IMR-90 (cell line): ENCODE results near the gene ENPP6. TPM values are rescaled to one million over a fixed set of nuclear protein-coding genes. Genes with fewer than 3 reads are reported as not detected.

Source experiments
- ATAC-seq: fragments of 200-7000 bp; cut with Tn5 transposase; 2 replicates; pipeline ENCODE4 v1.9.1; 2020; ENCODE audit warnings: low read depth, mild to moderate bottlenecking, moderate library complexity
- BruUV-seq: library from RNA; stranded (reverse); fragments of 400-500 nt; replicated peaks from 2 replicates; lab custom pipeline; 2021; lab: Mats Ljungman, UMichigan
- CTCF ChIA-PET: fragments of 300-600 bp; formaldehyde crosslinking; extraction: SDS; loops from one replicate; lab custom pipeline; 2021; ENCODE audit warnings: antibody characterized with exemption; lab: Yijun Ruan, JAX
- POLR2A ChIA-PET: fragments of 300-600 bp; sonication (Branson Sonifier 250); formaldehyde crosslinking; loops from one replicate; lab custom pipeline; 2022; ENCODE audit warnings: antibody characterized with exemption; ENCODE audit not compliant: unreplicated experiment; lab: Charles Lee
- DNase-seq: peaks from one replicate; pipeline ENCODE4 v3.0.0; 2013
- H2AFZ ChIP-seq: replicated peaks from 2 replicates; pipeline ENCODE3; 2013; ENCODE audit warnings: low read length, mild to moderate bottlenecking; ENCODE audit not compliant: poor library complexity
- H2AK5ac ChIP-seq: 2 replicates; pipeline ENCODE4 v1.6.1; 2013; ENCODE audit warnings: low read depth, low read length, inconsistent platforms
- H2AK9ac ChIP-seq: replicated peaks from 2 replicates; pipeline ENCODE3; 2013; ENCODE audit warnings: mild to moderate bottlenecking, low read depth, low read length, moderate library complexity; ENCODE audit not compliant: poor library complexity
- H2BK120ac ChIP-seq: 2 replicates; pipeline ENCODE4 v1.6.1; 2013; ENCODE audit warnings: low read depth, low read length, inconsistent platforms
- H2BK15ac ChIP-seq: 3 replicates; pipeline ENCODE4 v1.6.1; 2013; ENCODE audit warnings: low read depth, low read length, inconsistent platforms
- H2BK20ac ChIP-seq: 2 replicates; pipeline ENCODE4 v1.6.1; 2013; ENCODE audit warnings: low read depth, mild to moderate bottlenecking, inconsistent platforms, low read length, moderate library complexity
- H2BK5ac ChIP-seq: 2 replicates; pipeline ENCODE4 v1.6.1; 2013; ENCODE audit warnings: mild to moderate bottlenecking, low read depth, low read length, inconsistent platforms; ENCODE audit not compliant: poor library complexity, severe bottlenecking
- H3K14ac ChIP-seq: replicated peaks from 2 replicates; pipeline ENCODE4 v1.6.1; 2013; ENCODE audit warnings: low read depth, low read length, inconsistent platforms
- H3K18ac ChIP-seq: 2 replicates; pipeline ENCODE4 v1.6.1; 2013; ENCODE audit warnings: low read depth, low read length, control low read depth
- H3K23ac ChIP-seq: 2 replicates; pipeline ENCODE4 v1.6.1; 2013; ENCODE audit warnings: low read depth, low read length, inconsistent platforms
- H3K27ac ChIP-seq: 2 replicates; pipeline ENCODE4 v1.5.1; 2013; ENCODE audit warnings: mild to moderate bottlenecking, control low read depth, low read length; ENCODE audit not compliant: insufficient read depth
- H3K27me3 ChIP-seq: 2 replicates; pipeline ENCODE4 v1.6.1; 2013; ENCODE audit warnings: low read length; ENCODE audit not compliant: control insufficient read depth, insufficient read depth
- H3K36me3 ChIP-seq: 2 replicates; pipeline ENCODE4 v1.6.1; 2013; ENCODE audit warnings: low read length, mixed read lengths; ENCODE audit not compliant: control insufficient read depth, insufficient read depth
- H3K4ac ChIP-seq: 2 replicates; pipeline ENCODE4 v1.6.1; 2013; ENCODE audit warnings: low read depth, low read length, inconsistent platforms
- H3K4me1 ChIP-seq: 2 replicates; pipeline ENCODE4 v1.6.1; 2013; ENCODE audit warnings: low read length, mixed read lengths; ENCODE audit not compliant: control insufficient read depth, insufficient read depth
- H3K4me2 ChIP-seq: 2 replicates; pipeline ENCODE4 v1.6.1; 2013; ENCODE audit warnings: low read depth, mild to moderate bottlenecking, control low read depth, low read length, moderate library complexity
- H3K4me3 ChIP-seq: 2 replicates; pipeline ENCODE4 v1.5.1; 2013; ENCODE audit warnings: low read depth, mild to moderate bottlenecking, control low read depth, low read length, moderate library complexity; ENCODE audit not compliant: insufficient read depth
- H3K56ac ChIP-seq: 2 replicates; pipeline ENCODE4 v1.6.1; 2013; ENCODE audit warnings: low read length, inconsistent platforms; ENCODE audit not compliant: insufficient read depth; ENCODE audit errors: extremely low read depth
- H3K79me1 ChIP-seq, 2 experiments: 2 replicates each; pipeline ENCODE4 v1.6.1; 2013; ENCODE audit warnings: low read length in 2 of 2, inconsistent platforms in 1 of 2, low read depth in 1 of 2
- H3K9ac ChIP-seq: 2 replicates; pipeline ENCODE4 v1.6.1; 2013; ENCODE audit warnings: low read depth, low read length, control low read depth
- H3K9me1 ChIP-seq: 2 replicates; pipeline ENCODE4 v1.6.1; 2013; ENCODE audit warnings: low read length, inconsistent platforms; ENCODE audit not compliant: insufficient read depth
- H3K9me3 ChIP-seq: 2 replicates; pipeline ENCODE4 v1.6.1; 2013; ENCODE audit warnings: low read length; ENCODE audit not compliant: control insufficient read depth, insufficient read depth
- H4K20me1 ChIP-seq: 2 replicates; pipeline ENCODE4 v1.6.1; 2013; ENCODE audit warnings: low read length, inconsistent platforms; ENCODE audit not compliant: insufficient read depth
- H4K5ac ChIP-seq: 2 replicates; pipeline ENCODE4 v1.6.1; 2013; ENCODE audit warnings: mild to moderate bottlenecking, low read depth, low read length, control low read depth
- H4K8ac ChIP-seq, 2 experiments: 2 replicates each; pipeline ENCODE4 v1.6.1; 2013; ENCODE audit warnings: low read depth in 2 of 2, low read length in 2 of 2, control low read depth in 1 of 2, inconsistent platforms in 1 of 2
- H4K91ac ChIP-seq: 2 replicates; pipeline ENCODE4 v1.6.1; 2013; ENCODE audit warnings: low read depth, low read length, inconsistent platforms; ENCODE audit not compliant: insufficient read depth
- CEBPB ChIP-seq: IDR thresholded peaks from 2 replicates; pipeline ENCODE4 v1.6.1; 2012; ENCODE audit warnings: low read depth, low read length, improper control_type of control experiment
- CTCF ChIP-seq: conservative IDR thresholded peaks from 2 replicates; pipeline ENCODE4 v1.5.1; 2012; ENCODE audit warnings: mild to moderate bottlenecking, low read depth, low read length, improper control_type of control experiment
- SMC3 ChIP-seq: fragments of 150-350 bp; IDR thresholded peaks from 2 replicates; pipeline ENCODE4 v1.6.1; 2016; ENCODE audit warnings: low read depth, mild to moderate bottlenecking, antibody characterized with exemption, low read length, moderate library complexity
- WGBS, 2 experiments: methylation state at CpG; one replicate each; pipeline versions ENCODE4 v1.1.5 to v1.1.7; 2013; ENCODE audit warnings: missing lambda C conversion rate in 2 of 2; ENCODE audit not compliant: insufficient read length in 1 of 2; ENCODE audit errors: extremely low coverage in 2 of 2; 5-methylcytosine and 5-hydroxymethylcytosine counted together
- dilution Hi-C: fragments of 300-500 bp; cut with HindIII; formaldehyde crosslinking; loops from one replicate; pipeline ENCODE4 v1.14.3; 2018; ENCODE audit warnings: low sequenced_read_pairs; ENCODE audit not compliant: unreplicated experiment
- in situ Hi-C: fragments of 300-500 bp; cut with MboI; formaldehyde crosslinking; loops from 3 replicates; pipeline ENCODE4 v1.14.3; 2019; ENCODE audit warnings: low sequenced_read_pairs, inconsistent platforms, mixed read lengths
- intact Hi-C: fragments of 100-400 bp; cut with micrococcal nuclease; formaldehyde crosslinking; loops from 2 replicates; pipeline ENCODE4 v1.10.0; 2022
- polyA plus RNA-seq, 3 experiments: library from polyadenylated mRNA; depleted of rRNA; stranded (reverse); fragments of >200 nt; gene quantifications; 2 replicates each; pipeline ENCODE4 v1.2.3, GENCODE V29; 2012; ENCODE audit warnings: low replicate concordance in 1 of 3
- total RNA-seq: library from RNA; depleted of rRNA; stranded (reverse); fragments of >200 nt; gene quantifications from 2 replicates; pipeline ENCODE4 v1.2.3, GENCODE V29; 2012

ENPP6 gene
- total and polyA plus RNA-seq, 2 of the 4 experiments (the other 2 are of a cell fraction): not detected

DNA sequence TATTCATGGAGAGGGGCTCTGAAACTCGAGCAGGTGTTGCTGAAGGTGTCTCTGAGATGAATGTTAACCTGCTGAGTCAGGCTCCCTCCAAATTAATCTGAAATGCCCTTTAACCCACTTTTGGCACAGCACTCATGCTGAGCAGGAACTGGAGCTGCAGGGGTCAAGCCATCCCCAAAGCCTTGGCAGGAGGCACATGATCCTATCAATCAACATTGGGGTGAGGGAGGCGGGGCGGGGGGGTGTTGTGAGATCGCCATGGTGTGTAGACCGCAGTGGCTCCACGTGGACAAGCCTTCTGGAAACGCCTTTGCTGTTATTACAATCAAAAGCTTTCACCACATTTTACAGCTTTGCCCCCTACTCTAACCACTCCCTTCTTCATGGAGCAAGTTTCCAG is 16.5 kb downstream of the ENPP6 start:
- Histone ChIP-seq H3K18ac (no peak overlapping the region), H3K23ac (no peak overlapping the region), H2BK5ac (no peak overlapping the region), H2AFZ (no peak overlapping the region), H3K4me2 (no peak overlapping the region), H3K4me1 (no peaks in the 10 kb centered on the region), H4K5ac (no peak overlapping the region), H2BK20ac (no peak overlapping the region), H3K56ac (no peak overlapping the region), H4K20me1 (no peaks in the 10 kb centered on the region), H2BK15ac (no peak overlapping the region), H3K4ac (no peak overlapping the region), H3K4me3 (no peak overlapping the region), H3K79me1 (no peaks in the 10 kb centered on the region), H3K27ac (no peak overlapping the region), H3K27me3 (peaks cover 3% of the 10 kb centered on the region; the same call in 1 of the 2 replicates), H2AK5ac (no peak overlapping the region), H4K91ac (no peak overlapping the region), H2BK120ac (no peak overlapping the region), H3K9me3 (no peaks in the 10 kb centered on the region), H4K8ac (no peak overlapping the region), H3K14ac (no peak overlapping the region), H3K36me3 (no peaks in the 10 kb centered on the region), H2AK9ac (no peak overlapping the region), H3K9me1 (no peaks in the 10 kb centered on the region), H3K9ac (no peak overlapping the region)
- ChIA-PET CTCF (no interaction called here), POLR2A (interaction anchor here (0.6 kb wide), 1 partner anchor 44 kb away, joined by 3 read pairs; no protein-coding TSS in a partner anchor)
- TF ChIP-seq CTCF (no peak), CEBPB (no peak), SMC3 (no peak)
- dilution Hi-C loops (no loop called here), in situ Hi-C loops (no loop called here), intact Hi-C loops (no loop called here)
- no TSS peak for BruUV-seq
- DNase-seq (no peak), ATAC-seq (no peak)
- 20% methylated on average over 1 of the region's 7 CpGs; no CpG with 5 or more reads in 1 of the 2 experiments for WGBS, 2 experiments
